ENCODE results near the gene DYNLRB1.

The DYNLRB1 gene

GRCh38 chr20:34579191-34579978 is 63.2 kb downstream of the DYNLRB1 start:
- H3K4me3 ChIP-seq (ENCODE audit: low read depth, low read length), result no peak overlapping the region
- TF ChIP-seq CTCF (IDR thresholded peaks at IDR 0.05; ENCODE audit: borderline replicate concordance, insufficient read depth, low read depth, low read length), result no peak; the same call in 1 of the 2 replicates

GRCh38 chr20:34579979-34580940 is 64.0 kb downstream of the DYNLRB1 start:
- TF ChIP-seq CTCF (IDR thresholded peaks at IDR 0.05; ENCODE audit: borderline replicate concordance, insufficient read depth, low read depth, low read length), result no peak
- no peak overlapping the region for H3K4me3 ChIP-seq (ENCODE audit: low read depth, low read length)

- TF ChIP-seq CTCF (IDR thresholded peaks at IDR 0.05; ENCODE audit: borderline replicate concordance, insufficient read depth, low read depth, low read length), result no peak
- no peak overlapping the region for H3K4me3 ChIP-seq (ENCODE audit: low read depth, low read length)
These were observed 65.3 kb downstream of the DYNLRB1 start for GRCh38 chr20:34581341-34582184.

- no peak overlapping the region for H3K4me3 ChIP-seq (ENCODE audit: low read depth, low read length)
- TF ChIP-seq CTCF (IDR thresholded peaks at IDR 0.05; ENCODE audit: borderline replicate concordance, insufficient read depth, low read depth, low read length), result no peak
These were observed 66.0 kb downstream of the DYNLRB1 start for GRCh38 chr20:34582221-34582620.

- no peak overlapping the region for H3K4me3 ChIP-seq (ENCODE audit: low read depth, low read length)
- no peak for TF ChIP-seq CTCF (IDR thresholded peaks at IDR 0.05; ENCODE audit: borderline replicate concordance, insufficient read depth, low read depth, low read length)
These were observed 66.7 kb downstream of the DYNLRB1 start for GRCh38 chr20:34582911-34583310.

- H3K4me3 ChIP-seq (ENCODE audit: low read depth, low read length), result no peak overlapping the region
- TF ChIP-seq CTCF (IDR thresholded peaks at IDR 0.05; ENCODE audit: borderline replicate concordance, insufficient read depth, low read depth, low read length), result no peak
These were observed 67.3 kb downstream of the DYNLRB1 start for GRCh38 chr20:34583544-34583943.
